ENCODE results near the gene CHIA.

The CHIA gene

DNA sequence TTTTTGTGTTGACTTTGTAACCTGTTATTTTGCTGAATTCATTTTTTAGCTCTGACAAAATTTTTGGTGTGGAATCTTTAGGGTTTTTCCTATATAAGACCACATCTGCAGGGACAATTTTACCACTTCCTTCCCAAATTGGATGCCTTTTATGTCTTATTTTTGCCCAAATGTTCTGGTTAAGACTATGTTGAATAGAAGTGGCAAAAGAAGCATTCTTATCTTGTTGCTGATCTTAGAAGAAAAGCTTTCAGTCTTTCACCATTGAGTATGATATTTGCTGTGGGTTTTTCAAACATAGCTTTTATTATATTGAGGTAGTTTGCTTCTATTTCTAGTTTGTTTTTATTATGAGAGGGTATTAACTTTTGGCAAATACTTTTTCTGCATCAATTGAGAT, 3.7 kb downstream of the CHIA start:
- Histone ChIP-seq H3K27ac (ENCODE audit: low read depth, low read length, poor library complexity, severe bottlenecking) (no peak overlapping the region), H3K4me2 (ENCODE audit: low read length) (no peak overlapping the region), H3K9me3 (ENCODE audit: low read length) (no peaks in the 10 kb centered on the region), H3F3A (ENCODE audit: insufficient read depth, low read length) (no peaks in the 10 kb centered on the region), H3K9ac (ENCODE audit: low read length) (no peak overlapping the region), H3K79me2 (ENCODE audit: insufficient read depth, low read length) (no peaks in the 10 kb centered on the region), H3K4me3 (ENCODE audit: low read depth, low read length, poor library complexity, severe bottlenecking) (no peak overlapping the region), H4K20me1 (ENCODE audit: insufficient read depth, low read length) (no peaks in the 10 kb centered on the region), H2AFZ (ENCODE audit: low read length) (no peak overlapping the region), H3K36me3 (ENCODE audit: insufficient read depth, low read length) (no peaks in the 10 kb centered on the region), H3K4me1 (ENCODE audit: insufficient read depth, low read length, severe bottlenecking) (no peaks in the 10 kb centered on the region), H3K27me3 (ENCODE audit: insufficient read depth, low read length) (no peaks in the 10 kb centered on the region; the same call in 1 of the 2 replicates), H3K9me2 (ENCODE audit: low read depth, low read length) (no peaks in the 10 kb centered on the region)
- TF ChIP-seq EZH2 (IDR thresholded peaks at IDR 0.05; ENCODE audit: borderline replicate concordance, low read length) = no peak
- TF ChIP-seq, protein P1, sequence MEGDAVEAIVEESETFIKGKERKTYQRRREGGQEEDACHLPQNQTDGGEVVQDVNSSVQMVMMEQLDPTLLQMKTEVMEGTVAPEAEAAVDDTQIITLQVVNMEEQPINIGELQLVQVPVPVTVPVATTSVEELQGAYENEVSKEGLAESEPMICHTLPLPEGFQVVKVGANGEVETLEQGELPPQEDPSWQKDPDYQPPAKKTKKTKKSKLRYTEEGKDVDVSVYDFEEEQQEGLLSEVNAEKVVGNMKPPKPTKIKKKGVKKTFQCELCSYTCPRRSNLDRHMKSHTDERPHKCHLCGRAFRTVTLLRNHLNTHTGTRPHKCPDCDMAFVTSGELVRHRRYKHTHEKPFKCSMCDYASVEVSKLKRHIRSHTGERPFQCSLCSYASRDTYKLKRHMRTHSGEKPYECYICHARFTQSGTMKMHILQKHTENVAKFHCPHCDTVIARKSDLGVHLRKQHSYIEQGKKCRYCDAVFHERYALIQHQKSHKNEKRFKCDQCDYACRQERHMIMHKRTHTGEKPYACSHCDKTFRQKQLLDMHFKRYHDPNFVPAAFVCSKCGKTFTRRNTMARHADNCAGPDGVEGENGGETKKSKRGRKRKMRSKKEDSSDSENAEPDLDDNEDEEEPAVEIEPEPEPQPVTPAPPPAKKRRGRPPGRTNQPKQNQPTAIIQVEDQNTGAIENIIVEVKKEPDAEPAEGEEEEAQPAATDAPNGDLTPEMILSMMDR (IDR thresholded peaks at IDR 0.05; ENCODE audit: low read length) = no peak

DNA sequence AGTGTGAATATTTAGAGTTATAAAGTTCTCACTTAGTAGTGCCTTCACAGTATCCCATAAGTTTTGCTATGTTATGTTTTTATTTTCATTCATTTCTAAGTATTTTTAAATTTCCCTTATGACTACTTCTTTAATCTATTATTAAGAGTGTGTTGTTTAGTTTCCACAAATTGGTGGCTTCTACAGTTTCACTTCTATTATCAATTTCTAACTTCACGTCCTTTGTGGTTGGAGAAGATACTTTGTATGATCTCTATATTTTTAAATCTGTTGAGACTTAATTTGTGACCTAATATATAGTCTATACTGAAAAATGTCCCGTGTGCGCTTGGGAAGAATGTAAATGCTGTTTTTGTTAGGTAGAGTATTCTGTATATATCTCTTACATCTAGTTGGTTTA, 11.7 kb downstream of the CHIA start:
- no peaks in the 10 kb centered on the region for H3F3A ChIP-seq (ENCODE audit: insufficient read depth, low read length)
- no peaks in the 10 kb centered on the region for H4K20me1 ChIP-seq (ENCODE audit: insufficient read depth, low read length)
- H3K9me3 ChIP-seq (ENCODE audit: low read length) = peaks cover 10% of the 10 kb centered on the region; the same call in 1 of the 2 replicates

DNA sequence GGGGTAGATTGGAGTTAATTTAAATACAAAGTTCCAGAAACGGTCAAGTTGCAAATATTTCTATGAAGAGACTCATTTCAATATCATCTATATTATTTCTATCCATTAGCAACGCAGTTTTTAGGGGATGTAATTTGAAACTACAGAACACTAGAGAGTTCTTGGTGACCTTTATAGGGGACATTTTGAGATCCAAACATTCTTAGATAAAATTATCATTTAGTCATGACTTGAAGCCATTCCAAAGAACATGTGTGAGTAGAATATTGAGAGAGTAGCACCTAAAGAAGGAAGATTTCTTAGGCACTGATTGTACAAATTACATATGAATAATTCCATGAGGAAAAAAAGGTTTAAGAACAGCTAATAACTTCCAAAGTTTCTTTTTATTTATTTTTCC, 19.0 kb downstream of the CHIA start:
- no peak overlapping the region for H2AFZ ChIP-seq (ENCODE audit: low read length)
- H3K9ac ChIP-seq (ENCODE audit: low read length) = no peak overlapping the region
- H3K4me1 ChIP-seq (ENCODE audit: insufficient read depth, low read length, severe bottlenecking) = no peaks in the 10 kb centered on the region

More for the DNA sequence above, 11.7 kb downstream of the CHIA start:
- H3K9ac ChIP-seq (ENCODE audit: low read length) = no peak overlapping the region
- no peak overlapping the region for H3K4me3 ChIP-seq (ENCODE audit: low read depth, low read length, poor library complexity, severe bottlenecking)
- TF ChIP-seq EZH2 (IDR thresholded peaks at IDR 0.05; ENCODE audit: borderline replicate concordance, low read length) = no peak
- TF ChIP-seq, protein P1 (IDR thresholded peaks at IDR 0.05; ENCODE audit: low read length) = no peak
- no peaks in the 10 kb centered on the region for H3K27me3 ChIP-seq (ENCODE audit: insufficient read depth, low read length)
- no peaks in the 10 kb centered on the region for H3K36me3 ChIP-seq (ENCODE audit: insufficient read depth, low read length)
- H3K27ac ChIP-seq (ENCODE audit: low read depth, low read length, poor library complexity, severe bottlenecking) = no peak overlapping the region
- H3K4me2 ChIP-seq (ENCODE audit: low read length) = no peak overlapping the region
- no peaks in the 10 kb centered on the region for H3K4me1 ChIP-seq (ENCODE audit: insufficient read depth, low read length, severe bottlenecking)
- no peak overlapping the region for H2AFZ ChIP-seq (ENCODE audit: low read length)
- H3K9me2 ChIP-seq (ENCODE audit: low read depth, low read length) = no peaks in the 10 kb centered on the region
- H3K79me2 ChIP-seq (ENCODE audit: insufficient read depth, low read length) = no peaks in the 10 kb centered on the region

More for the DNA sequence above, 19.0 kb downstream of the CHIA start:
- Histone ChIP-seq H4K20me1 (ENCODE audit: insufficient read depth, low read length) (no peaks in the 10 kb centered on the region), H3K4me3 (ENCODE audit: low read depth, low read length, poor library complexity, severe bottlenecking) (no peak overlapping the region), H3K27me3 (ENCODE audit: insufficient read depth, low read length) (no peaks in the 10 kb centered on the region), H3K27ac (ENCODE audit: low read depth, low read length, poor library complexity, severe bottlenecking) (no peak overlapping the region), H3K9me3 (ENCODE audit: low read length) (peaks cover 3% of the 10 kb centered on the region; the same call in 1 of the 2 replicates), H3K9me2 (ENCODE audit: low read depth, low read length) (no peaks in the 10 kb centered on the region), H3K4me2 (ENCODE audit: low read length) (no peak overlapping the region), H3K79me2 (ENCODE audit: insufficient read depth, low read length) (no peaks in the 10 kb centered on the region), H3K36me3 (ENCODE audit: insufficient read depth, low read length) (no peaks in the 10 kb centered on the region), H3F3A (ENCODE audit: insufficient read depth, low read length) (no peaks in the 10 kb centered on the region)
- TF ChIP-seq EZH2 (IDR thresholded peaks at IDR 0.05; ENCODE audit: borderline replicate concordance, low read length) = no peak
- TF ChIP-seq, protein P1 (IDR thresholded peaks at IDR 0.05; ENCODE audit: low read length) = no peak
